ENCODE data around the gene ING1.
"Not testable (repeated sequence)": the region's sequence is repeated elsewhere in the genome, so short reads cannot be mapped to it uniquely, and the experiment has no call there.

Gene ING1

DNA sequence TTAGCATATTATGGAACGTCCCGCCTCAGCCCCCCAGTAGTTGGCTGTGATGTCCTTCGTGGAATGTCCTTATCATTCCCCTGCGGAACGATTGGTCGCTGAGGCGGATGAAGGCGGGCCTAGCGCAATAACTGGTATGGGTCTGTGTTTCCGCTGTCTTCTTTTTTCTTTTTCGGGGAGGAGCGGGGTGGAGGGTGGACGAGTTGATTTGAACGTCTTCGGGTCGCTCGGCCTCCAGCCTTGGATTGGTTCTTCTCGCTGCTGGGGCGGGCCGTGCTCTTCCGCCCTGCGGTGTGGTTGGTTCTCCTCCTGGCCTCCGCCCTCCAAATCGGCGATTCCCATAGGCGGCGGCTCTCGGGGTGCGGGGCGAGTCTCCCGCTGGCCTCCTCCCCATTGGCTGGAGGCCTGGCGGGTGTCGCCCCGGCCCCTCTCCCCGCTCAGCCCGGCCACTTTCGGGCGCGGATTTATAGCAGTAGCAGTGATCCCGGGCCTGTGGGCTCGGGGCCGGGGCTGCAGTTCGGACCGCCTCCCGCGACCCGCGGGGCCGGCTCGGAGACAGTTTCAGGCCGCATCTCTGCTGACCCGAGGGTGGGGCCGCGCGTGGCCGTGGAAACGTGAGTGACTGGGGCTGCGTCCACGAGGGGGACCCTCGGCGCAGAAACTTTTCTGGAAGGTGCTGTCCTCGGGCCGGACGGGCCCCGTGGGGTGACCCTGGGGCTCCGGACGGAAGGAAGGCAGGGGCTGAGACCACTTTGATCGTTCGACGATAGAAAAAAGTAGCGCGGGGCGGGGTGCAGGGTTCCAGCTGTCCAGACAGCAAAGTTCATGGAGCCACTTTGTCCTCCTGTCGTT lies 2.1 kb downstream of the ING1 start:
- peak; percentile 99 to 100 (median 99) for DNase-seq

DNA sequence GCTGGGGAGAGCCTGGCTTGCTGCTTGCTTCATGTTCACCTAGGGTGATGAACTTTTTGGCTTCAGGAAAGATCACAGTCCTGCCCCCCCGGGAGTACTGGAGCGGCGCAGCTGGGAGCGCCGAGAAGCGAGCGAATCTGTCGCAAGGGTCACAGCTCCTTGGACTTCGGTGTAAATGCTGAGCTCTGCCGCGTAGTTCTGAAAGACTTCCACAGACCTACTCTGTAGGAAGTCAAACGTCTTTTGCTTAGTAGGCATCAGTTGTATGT lies 2.7 kb downstream of the ING1 start:
- peak; percentile 48 to 61 (median 50) for DNase-seq

DNA sequence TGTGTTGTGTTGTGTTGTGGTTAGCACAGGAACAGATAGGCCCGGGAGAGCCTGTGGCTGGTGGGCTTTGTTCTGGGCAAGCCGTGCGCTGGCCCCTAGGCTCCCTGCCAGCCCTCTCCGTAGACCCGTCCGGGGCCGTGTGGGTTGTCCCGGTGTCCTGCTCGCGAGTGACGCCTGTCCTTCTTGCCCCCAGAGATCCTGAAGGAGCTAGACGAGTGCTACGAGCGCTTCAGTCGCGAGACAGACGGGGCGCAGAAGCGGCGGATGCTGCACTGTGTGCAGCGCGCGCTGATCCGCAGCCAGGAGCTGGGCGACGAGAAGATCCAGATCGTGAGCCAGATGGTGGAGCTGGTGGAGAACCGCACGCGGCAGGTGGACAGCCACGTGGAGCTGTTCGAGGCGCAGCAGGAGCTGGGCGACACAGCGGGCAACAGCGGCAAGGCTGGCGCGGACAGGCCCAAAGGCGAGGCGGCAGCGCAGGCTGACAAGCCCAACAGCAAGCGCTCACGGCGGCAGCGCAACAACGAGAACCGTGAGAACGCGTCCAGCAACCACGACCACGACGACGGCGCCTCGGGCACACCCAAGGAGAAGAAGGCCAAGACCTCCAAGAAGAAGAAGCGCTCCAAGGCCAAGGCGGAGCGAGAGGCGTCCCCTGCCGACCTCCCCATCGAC lies 5.7 kb downstream of the ING1 start:
- DNase-seq, result no peak

DNA sequence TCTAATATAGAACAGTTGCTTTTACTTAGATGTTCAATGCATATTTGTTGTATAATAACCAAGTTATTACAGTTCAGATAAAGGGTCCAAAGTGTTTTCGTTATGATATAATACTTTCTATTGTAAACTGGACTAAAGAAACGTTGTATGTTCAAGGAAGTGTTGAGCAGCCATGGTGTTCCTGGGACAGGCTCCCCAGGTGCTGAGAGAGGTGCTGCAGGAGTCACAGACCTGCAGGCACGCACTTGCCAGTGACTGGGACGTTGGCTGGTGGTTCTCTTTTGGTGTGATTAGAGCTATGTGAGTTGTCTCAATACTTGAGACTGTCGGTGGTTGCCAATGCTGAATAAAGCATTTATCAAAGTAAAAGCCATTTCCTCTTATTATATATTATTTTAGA lies 9.5 kb downstream of the ING1 start:
- DNase-seq, result no peak

DNA sequence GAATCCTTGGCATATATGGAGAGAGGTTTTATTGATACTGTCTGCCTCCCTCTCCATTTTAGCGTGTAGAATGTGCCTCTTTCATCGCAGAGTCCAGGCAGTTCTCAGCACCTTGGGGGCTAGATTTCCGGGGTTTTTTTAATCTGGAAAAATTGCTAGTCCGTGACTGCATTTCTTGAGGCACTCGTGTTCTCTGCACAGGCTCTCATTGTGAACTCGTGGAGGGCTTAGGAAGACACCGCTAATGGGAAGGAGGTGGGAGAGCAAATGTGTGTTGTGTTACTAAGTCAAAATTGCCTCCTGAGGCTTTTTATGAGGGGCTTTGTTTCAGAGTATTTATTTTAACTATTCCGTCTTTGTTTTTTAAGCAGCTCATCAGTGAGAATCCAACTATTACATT lies 10.1 kb downstream of the ING1 start:
- DNase-seq, result no peak

DNA sequence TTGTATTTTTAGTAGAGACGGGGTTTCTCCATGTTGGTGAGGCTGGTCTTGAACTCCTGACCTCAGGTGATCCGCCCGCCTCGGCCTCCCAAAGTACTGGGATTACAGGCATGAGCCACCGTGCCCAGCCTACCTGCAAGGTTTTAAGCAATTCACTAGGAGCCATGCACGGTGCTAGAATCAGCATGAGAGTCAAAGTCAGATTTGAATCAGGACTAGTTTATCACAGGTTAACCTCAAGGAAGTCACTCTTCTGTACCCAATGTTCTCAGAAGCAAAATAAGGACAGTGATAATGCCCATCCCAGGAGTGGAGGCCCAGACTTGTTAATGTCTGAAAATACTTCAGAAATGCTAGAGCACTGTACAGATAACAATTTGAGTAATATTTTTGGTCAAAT lies 12.7 kb downstream of the ING1 start:
- not testable (repeated sequence) for DNase-seq

DNA sequence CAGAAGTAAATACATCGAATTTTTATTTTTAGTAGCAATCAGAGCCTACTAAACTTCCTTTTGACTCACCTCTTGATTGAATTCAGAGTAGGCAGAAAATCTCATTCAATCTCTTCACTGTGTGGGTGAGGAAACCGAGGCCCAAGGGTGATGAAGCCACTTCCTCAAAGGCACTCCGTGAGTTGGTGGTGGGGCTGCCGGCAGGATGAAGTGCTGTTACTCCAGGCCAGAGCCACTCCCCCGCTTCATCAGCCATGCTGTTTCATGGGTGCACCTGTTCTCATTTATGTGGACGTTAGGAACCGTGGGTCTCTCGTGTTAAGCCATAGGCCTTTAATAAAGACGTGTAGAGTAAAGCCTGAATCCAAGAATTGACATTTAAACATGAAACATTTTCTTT lies 13.2 kb downstream of the ING1 start:
- DNase-seq, result peak in 2 of 3 donors; percentile 28 to 37

DNA sequence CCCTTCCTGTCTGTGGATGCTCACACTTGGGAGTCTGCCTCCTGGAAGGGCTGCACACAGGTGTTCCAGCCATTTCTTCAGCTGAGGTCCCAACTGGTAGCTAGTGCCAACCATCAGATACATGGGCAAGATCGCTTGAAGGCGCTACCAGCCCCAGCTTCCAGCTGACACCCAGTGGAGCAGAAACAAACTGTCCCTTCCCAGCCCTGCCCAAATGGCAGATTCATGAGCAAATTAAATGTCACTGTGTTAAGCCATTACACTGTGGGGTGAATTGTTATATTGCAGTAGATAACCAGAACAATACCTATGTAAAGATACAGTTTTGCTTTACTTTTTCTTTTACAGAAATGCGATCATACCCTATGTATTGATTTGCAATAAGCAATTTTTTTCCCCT lies 17.6 kb downstream of the ING1 start:
- DNase-seq, result no peak

DNA sequence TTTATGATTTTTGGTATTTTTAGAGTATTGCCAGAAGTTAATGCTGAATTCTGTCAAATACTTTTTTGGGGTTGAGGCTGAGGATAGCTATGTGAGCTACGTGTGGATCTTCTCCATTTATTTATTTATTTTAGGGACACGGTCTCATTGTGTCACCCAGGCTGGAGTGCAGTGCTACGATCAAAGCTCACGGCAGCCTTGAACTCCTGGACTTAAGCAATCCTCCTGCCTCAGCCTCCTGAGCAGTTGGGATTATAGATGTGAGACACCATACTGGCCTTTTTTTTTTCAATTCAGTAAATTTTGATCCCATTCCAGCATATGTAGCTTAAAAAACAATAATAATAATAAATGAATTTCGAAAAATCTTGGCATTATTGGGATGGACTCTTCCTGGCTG lies 21.1 kb downstream of the ING1 start:
- DNase-seq, result no peak

DNA sequence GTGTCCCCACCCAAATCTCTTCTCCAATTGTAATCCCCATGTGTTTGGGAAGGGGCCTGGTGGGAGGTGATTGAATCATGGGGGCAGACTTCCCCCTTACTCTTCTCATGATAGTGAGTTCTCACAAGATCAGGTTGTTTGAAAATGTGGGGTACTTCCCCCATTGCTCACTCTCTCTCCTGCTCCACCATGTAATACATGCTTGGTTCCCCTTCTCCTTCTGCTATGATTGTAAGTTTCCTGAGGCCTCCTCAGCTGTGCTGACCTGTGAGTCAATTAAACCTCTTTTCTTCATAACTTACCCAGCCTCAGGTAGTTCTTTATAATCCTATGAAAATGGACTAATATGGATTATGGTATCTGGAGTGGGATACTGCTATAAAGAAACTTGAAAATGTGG lies 24.1 kb downstream of the ING1 start:
- DNase-seq, result peak; percentile 12 to 21 (median 13)

DNA sequence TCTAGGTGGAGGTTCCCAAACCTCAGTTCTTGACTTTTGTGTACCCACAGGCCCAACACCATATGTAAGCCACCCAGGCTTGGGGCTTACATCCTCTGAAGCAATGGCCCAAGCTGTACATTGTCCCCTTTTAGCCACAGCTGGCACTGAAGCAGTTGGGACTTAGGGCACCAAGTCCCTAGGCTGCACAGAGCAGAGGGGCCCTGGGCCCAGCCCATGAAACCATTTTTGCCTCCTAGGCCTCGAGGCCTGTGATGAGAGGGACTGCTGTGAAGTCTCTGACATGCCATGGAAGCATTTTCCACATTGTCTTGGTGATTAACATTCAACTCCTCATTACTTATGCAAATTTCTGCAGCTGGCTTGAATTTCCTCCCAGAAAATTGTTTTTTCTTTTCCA lies 30.2 kb downstream of the ING1 start:
- no peak for DNase-seq

DNA sequence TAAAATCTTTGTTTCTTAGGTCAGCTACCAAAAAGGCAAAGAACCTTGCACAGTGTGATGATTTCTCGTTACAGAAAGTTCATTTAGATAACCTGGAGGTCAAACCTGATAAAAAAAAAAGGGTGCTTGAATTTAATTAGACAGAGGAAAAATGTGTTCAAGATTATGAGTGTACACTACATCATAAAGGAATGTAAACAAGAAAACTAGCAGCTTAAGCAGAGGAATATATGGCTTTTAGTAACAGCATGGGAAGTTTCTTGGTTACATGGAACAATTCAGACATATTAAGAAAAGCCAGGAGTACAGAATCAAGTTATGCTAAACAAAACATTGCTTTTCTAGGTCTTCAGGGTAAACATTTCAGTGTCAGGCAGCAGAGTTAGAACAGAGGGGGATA lies 32.9 kb downstream of the ING1 start:
- no peak for DNase-seq

DNA sequence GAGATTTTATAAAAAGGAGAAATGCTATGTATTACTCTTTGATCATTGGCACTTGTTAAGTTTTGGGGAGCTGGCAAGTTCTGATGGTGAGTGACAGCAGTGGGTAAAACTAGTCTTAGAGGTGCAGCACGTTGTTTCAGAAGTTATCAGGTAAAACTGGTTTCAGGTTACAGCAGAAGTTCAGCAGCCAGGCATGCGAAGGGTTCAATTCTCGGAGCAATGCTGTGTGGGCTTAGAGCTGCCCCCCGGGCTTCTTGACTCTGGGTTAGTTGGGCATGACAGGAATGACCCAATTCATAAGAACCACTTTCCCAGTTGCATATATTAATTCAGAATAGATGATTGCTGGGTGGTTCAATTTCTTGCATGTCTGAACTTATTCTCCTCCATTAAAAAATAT lies 34.8 kb downstream of the ING1 start:
- DNase-seq, result no peak

DNA sequence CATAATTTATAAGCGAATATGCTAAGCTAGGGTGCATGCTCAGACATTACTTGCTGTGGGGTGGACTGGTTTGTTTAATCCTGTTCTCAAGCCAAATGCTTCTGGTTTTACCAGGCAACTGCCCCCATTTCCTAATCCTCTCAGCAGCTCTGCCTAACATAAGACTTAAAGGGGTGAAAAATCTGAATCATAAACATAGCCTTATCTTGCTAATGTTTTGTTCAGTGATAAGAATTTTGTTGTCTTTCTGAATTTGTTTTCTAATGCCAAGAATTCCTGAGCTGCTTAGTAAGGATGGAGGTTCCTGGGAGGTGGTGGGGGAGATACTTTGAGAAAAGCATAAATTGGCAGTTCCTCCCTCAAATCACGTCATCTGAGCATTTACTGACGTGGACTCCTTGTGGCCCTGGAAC lies 42.7 kb downstream of the ING1 start:
- no peak for DNase-seq

DNA sequence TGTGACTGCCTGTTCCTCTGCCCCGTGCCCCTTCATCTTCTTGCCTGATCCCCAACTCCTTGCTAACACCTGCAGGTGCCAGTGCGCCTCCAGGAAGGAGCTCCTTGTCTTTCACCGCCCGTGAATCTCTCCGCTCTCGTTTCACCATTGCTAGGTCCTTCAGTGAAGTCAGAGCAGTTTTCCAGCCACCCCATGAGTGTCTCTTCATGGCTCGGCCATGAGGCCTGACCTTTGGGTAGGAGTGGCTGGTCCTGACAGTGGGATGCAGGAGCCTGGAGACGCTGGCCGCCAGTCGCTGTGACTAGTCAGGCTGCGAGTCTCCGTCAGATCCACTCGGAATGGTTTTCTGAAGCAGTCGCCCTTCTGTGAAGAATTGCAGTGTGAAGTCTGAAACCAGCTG lies 43.8 kb downstream of the ING1 start:
- no peak for DNase-seq

DNA sequence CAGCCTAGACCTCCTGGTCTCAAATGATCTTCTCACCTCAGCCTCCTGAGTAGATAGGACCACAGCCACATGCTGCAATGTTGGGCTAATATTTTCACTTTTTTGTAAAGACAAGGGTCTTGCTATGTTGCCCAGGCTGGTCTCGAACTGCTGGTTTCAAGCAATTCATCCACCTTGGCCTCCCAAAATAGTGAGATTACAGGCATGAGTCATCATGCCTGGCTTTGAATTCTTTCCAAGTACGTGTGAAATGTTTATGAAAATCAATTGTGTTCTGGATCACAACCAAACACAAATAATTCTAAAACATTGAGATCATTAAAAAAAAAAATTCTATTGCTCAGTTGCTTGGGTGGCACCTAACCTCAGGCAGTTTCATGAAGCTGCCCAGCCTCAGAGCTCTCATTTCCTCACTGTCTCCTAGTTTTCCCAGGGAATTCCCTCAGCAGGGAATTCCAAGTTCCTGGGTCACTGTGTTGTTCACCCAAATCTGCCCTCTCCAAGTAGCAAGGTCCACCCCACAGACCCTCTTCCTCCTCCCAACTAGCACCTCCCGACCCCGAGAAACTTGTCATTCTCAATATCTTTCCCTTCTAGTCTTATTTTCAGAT lies 44.8 kb downstream of the ING1 start:
- DNase-seq, result no peak

DNA sequence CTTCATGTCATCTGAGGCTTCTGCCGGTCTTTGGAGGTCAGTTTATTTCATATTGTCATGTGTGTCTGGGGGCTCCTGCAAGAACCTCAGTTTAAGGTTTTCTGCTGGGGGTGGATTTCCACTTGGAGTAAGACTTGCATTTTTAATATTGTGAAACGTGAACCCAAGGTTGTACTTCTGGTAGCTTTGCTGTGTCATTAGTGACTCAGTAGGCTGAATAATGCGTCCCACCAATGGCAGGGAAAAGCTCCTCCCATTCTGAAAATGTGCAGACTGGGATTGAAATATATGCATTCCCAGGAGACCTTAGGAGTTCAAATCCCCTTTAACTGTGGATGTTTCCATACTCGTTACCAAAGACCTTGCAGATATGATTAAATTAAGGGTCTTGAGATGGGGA lies 46.2 kb downstream of the ING1 start:
- no peak for DNase-seq

DNA sequence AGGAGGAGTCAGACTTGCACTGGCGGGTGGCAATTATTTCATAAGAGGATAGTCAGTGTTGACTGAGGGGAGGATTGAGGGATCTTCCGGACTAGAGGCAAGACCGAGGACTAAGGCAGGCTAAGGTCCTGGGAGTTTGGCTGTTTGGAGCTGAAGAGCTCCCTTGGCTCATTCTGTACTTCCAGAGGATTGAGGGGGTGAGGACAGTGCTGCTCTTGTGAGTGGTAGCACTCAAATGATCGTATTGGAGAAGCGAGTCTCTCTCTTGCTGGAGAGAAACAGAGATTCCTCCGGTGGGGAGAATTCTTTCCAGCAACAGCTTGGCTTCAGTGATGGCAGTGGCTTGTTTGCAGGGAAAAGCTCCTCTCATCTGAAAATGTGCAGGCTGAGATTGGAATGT lies 47.1 kb downstream of the ING1 start:
- no peak for DNase-seq

DNA sequence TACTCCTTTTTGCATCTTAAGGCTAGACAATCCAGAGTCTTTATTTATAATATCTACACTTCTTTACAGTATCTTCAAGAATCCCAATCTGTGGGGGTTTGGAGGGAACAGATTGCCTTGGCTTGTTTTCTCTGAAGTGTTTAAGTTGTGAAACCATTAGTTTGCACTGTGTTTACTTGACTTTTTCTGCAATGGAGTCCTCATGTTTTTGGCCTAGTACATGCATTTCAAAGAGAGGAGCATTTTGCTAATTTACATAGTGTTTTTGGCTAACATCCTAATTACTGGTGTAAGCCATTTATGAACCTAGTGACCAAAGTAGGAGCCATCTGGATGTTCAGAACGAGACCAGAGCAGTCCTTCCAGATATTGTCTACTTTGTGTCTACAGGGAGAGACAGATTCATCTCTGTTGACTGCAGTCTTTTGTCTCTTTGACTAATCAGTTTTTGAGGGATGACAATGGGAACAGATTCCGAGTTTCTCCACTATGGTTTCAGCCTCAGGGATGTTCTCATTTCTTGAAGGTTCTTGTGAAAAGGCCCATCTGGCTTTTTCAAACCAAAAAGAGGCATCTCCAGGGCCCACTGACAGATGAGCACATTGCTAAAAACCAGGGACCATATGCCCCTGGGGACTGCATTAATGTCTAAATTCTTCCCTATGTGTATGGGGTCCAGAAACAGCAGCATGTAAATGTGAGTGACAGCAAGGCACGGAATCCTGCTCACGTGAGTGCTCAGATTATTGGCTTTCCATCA lies 53.4 kb downstream of the ING1 start:
- DNase-seq, result no peak

DNA sequence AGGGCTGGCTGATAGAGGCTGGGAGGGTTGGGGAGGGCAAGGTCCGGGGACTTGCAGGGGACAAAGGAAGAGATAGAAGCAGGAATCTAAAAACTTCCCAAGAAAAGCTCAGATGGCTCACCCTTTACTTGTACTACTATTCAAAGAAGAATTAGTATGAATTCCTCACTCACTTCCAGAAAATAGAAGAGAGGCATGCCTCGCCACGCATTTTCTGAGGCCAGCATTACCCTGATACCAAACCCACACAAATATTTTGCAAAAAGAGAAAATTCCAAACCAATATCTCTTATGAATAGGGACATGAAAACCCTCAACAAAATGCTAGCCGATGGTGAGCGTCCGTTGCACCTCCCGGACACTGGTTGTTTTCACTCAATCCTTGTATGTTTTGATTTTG lies 54.0 kb downstream of the ING1 start:
- no peak for DNase-seq

DNA sequence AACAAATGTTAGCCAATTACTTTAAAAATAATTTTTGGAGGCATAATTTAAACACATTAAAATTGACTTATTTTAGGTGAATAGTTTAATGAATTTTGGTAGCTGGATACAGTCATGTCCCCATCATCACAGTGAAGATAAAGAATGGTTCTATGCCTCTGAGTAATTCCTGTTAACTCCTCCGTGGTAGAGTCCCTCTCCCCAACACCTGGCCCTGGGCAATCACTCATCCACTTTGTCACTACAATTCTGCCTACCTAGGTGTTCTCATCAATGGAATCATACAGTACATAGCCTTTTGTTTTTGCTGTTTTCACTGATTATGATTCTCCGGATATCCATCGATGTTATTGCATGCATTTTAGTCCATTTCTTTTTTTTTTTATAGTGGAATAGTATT lies 55.6 kb downstream of the ING1 start:
- no peak for DNase-seq

DNA sequence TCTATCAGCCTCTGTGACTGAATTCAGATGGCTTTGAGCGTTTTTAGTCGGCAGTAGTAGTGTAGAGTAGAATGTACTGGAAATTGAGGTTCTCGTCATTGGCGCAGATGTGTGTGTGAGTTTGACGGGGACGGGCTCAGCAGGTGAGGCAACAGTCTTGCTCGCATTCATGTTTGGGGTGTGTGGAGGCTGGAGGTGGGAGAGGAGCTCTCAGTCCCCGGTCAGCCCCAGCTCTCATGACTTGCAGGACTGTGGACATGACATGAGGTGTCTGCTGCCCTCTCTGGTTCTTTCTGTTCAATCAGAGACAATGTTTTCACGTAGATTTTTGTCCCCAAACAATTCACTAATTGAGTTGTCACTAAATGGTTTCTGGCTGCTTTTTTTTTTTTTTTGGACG lies 57.2 kb downstream of the ING1 start:
- no peak for DNase-seq

DNA sequence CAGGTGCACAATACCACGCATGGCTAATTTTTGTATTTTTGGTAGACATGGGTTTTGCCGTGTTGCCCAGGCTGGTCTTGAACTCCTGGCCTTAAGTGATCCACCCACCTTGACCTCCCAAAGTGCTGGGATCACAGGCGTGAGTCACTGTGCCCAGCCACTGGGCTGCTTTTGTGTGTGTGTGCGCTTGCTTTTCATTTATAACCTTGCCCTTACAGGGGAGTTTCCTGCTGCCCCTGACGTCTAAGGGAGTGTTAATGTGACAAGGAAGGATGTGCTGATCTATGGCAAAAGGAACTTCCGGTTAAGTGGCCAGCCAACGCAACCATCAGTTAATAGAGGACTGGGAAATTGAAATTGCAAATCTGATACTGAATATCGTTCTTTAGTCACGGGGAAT lies 57.7 kb downstream of the ING1 start:
- DNase-seq, result peak; percentile 42 to 59 (median 48)

All from suppressor macrophage treated with lipopolysaccharide for 1 hour (primary cell).